HG02885 (cell line): ENCODE results near the gene AKAIN1.

Experiments
- ATAC-seq: cut with Tn5 transposase; IDR thresholded peaks from one replicate; pipeline ENCODE4 v1.9.1; 2021; ENCODE audit warnings: mild to moderate bottlenecking; ENCODE audit not compliant: unreplicated experiment, poor library complexity

The AKAIN1 gene

DNA sequence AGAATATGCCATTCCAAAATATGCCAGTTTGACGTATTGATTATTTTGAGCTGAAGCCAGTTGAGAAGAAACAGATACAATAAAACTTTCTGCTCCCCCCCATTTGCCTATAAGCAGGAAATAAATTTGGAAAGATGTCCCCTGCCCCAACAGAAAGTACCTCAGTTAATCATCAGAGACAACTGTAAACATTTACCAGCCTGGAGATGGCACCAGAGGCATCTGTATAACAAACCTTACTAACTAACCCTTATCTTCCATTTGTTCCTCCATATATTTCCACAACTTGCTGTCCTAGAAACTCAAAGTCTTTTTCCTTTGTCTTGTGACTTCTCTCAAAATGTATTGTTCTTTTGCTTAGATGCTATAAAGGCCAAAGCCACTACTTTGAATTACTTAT is 93.8 kb downstream of the AKAIN1 start:
- ATAC-seq: no peak

DNA sequence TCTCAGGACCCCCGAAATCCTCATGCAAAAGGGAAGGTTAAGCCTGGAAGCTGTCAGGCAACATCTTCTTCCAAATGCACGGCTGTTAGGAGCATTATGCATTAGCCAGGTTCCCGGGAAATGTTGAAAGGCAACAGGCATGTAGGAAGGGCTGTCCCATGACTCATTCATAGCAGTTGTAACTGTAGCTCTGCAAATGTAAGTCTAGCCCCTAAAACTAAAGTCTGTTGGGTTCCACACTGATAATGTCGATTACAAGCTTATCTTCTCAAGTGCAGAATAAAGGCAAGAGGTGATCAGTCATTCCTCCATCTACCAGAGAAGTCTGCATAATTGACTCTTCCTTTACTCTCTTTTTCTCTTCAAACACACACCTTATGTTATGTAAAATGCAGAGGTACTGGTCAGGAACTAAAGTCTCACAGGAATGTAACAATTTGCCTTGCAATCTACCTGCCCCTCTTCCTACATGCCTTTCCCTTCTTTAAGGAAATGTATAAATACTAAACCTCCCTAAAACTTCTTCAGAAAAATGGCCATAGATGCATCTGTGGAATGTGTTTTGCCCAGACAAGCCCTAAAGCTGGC is 99.8 kb downstream of the AKAIN1 start:
- no peak for ATAC-seq

DNA sequence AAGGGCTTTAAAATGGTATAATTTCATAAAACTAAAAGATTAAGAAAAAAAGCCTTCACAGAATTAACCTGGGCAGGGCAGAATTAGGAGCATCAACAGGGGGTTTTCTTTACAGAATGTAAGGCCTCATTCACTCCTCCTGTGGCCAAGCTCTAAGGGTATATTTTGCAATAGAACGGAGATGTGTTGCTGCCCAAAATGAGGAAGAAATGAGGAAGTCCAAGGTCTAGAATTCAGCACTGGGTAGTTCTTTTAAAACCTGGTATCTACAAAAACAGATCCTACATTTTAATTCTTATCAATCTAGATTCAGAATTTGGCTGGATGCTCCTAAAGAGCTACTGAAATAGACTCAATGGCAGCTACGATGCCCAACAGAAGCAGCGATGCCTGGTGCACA is 101.8 kb downstream of the AKAIN1 start:
- no peak for ATAC-seq

DNA sequence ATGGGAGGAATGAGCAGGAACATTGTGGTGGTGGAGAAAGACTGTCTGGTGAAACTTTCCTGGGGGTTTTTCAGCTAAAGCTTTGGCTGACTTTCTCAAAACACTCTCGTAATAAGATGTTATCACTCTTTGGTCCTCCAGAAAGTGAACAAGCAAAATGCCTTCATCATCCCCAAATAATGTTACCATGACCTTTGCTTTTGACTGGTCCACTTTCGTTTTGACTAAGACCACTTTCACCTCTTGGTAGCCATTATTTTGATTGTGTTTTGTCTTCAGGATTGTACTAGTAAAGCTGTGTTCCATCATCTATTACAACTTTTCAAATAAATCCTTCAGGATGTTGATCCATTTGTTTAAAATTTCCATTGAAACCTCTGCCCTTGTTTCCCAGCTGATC is 103.2 kb downstream of the AKAIN1 start:
- no peak for ATAC-seq
